Neural cell (in vitro differentiated cells): ENCODE data around the gene UQCRHL. TPM values are rescaled to one million over a fixed set of nuclear protein-coding genes. Genes with fewer than 3 reads are reported as not detected.
A peak's percentile ranks its signal among the peaks of the same experiment; 100 is the strongest.
"Not testable (repeated sequence)": the region's sequence is repeated elsewhere in the genome, so short reads cannot be mapped to it uniquely, and the experiment has no call there.

Source experiments
- H2AFZ ChIP-seq: fragments of 200-600, 300-800 bp; sonication (generic), shearing (Covaris generic); 2 replicates; pipeline ENCODE4 v1.6.0; 2014; ENCODE audit warnings: low read depth, mild to moderate bottlenecking, antibody characterized with exemption, low read length, moderate library complexity
- H3F3A ChIP-seq: fragments of 200-600 bp; shearing (Covaris generic); 2 replicates; pipeline ENCODE4 v1.6.1; 2016; ENCODE audit warnings: mild to moderate bottlenecking, moderate library complexity, mixed read lengths, antibody characterized with exemption, low read length; ENCODE audit not compliant: insufficient read depth, poor library complexity, severe bottlenecking
- H3K27ac ChIP-seq: fragments of 200-600, 300-800 bp; sonication (generic), shearing (Covaris generic); 2 replicates; pipeline ENCODE4 v1.5.1; 2014; ENCODE audit warnings: mild to moderate bottlenecking, low read length, moderate library complexity
- H3K27me3 ChIP-seq: fragments of 300-800, 200-600 bp; sonication (generic), shearing (Covaris generic); 2 replicates; pipeline ENCODE4 v1.6.0; 2014; ENCODE audit warnings: mild to moderate bottlenecking, low read depth, low read length, moderate library complexity; ENCODE audit not compliant: insufficient read depth
- H3K36me3 ChIP-seq: fragments of 300-800, 200-600 bp; sonication (generic), shearing (Covaris generic); 2 replicates; pipeline ENCODE4 v1.5.1; 2014; ENCODE audit warnings: mild to moderate bottlenecking, antibody characterized with exemption, low read length, moderate library complexity; ENCODE audit not compliant: insufficient read depth
- H3K4me2 ChIP-seq: fragments of 300-800, 200-600 bp; sonication (generic), shearing (Covaris generic); 2 replicates; pipeline ENCODE4 v1.6.0; 2014; ENCODE audit warnings: mild to moderate bottlenecking, low read length
- H3K4me3 ChIP-seq: fragments of 300-800, 200-600 bp; sonication (generic), shearing (Covaris generic); 2 replicates; pipeline ENCODE4 v1.5.1; 2014; ENCODE audit warnings: mild to moderate bottlenecking, low read length, moderate library complexity
- H3K79me2 ChIP-seq: fragments of 200-600 bp; shearing (Covaris generic); replicated peaks from 2 replicates; pipeline ENCODE4 v1.6.0; 2014; ENCODE audit warnings: mild to moderate bottlenecking, low read length, moderate library complexity; ENCODE audit not compliant: insufficient read depth
- H3K9ac ChIP-seq: fragments of 300-800, 200-600 bp; sonication (generic), shearing (Covaris generic); 2 replicates; pipeline ENCODE4 v1.6.1; 2016; ENCODE audit warnings: mild to moderate bottlenecking, low read length, mixed read lengths
- H3K9me2 ChIP-seq: fragments of 200-600 bp; shearing (Covaris generic); 2 replicates; pipeline ENCODE4 v1.6.1; 2016; ENCODE audit warnings: mild to moderate bottlenecking, low read length, mixed read lengths; ENCODE audit not compliant: insufficient read depth
- H3K9me3 ChIP-seq: fragments of 200-600, 300-800 bp; sonication (generic), shearing (Covaris generic); 2 replicates; pipeline ENCODE4 v1.6.1; 2016; ENCODE audit warnings: mild to moderate bottlenecking, mixed run types, low read length, moderate library complexity, mixed read lengths
- H4K20me1 ChIP-seq: fragments of 200-600 bp; shearing (Covaris generic); 2 replicates; pipeline ENCODE4 v1.6.1; 2016; ENCODE audit warnings: mild to moderate bottlenecking, mixed run types; ENCODE audit not compliant: insufficient read depth
- EP300 ChIP-seq: fragments of 450-650 bp; conservative IDR thresholded peaks from 2 replicates; pipeline ENCODE4 v1.6.1; 2014; ENCODE audit warnings: antibody characterized with exemption, mild to moderate bottlenecking, moderate library complexity; ENCODE audit not compliant: poor library complexity, severe bottlenecking
- EZH2 ChIP-seq: fragments of 200-600, 300-800 bp; shearing (Covaris generic), sonication (generic); IDR thresholded peaks from 2 replicates; pipeline ENCODE4 v1.6.1; 2014; ENCODE audit warnings: antibody characterized with exemption, low read length, borderline replicate concordance, mild to moderate bottlenecking; ENCODE audit not compliant: insufficient read depth, poor library complexity, severe bottlenecking
- MXI1 ChIP-seq: fragments of 450-650 bp; conservative IDR thresholded peaks from 2 replicates; pipeline ENCODE4 v1.6.1; 2014; ENCODE audit warnings: antibody characterized with exemption, mild to moderate bottlenecking; ENCODE audit not compliant: poor library complexity, severe bottlenecking
- POLR2AphosphoS5 ChIP-seq: IDR thresholded peaks from 2 replicates; pipeline ENCODE4 v1.6.1; 2012
- RAD21 ChIP-seq: fragments of 450-650 bp; conservative IDR thresholded peaks from 2 replicates; pipeline ENCODE4 v1.6.1; 2014; ENCODE audit warnings: antibody characterized with exemption, mild to moderate bottlenecking, moderate library complexity
- SMC3 ChIP-seq: fragments of 450-650 bp; conservative IDR thresholded peaks from 2 replicates; pipeline ENCODE4 v1.6.1; 2014; ENCODE audit warnings: antibody characterized with exemption, mild to moderate bottlenecking, moderate library complexity; ENCODE audit not compliant: poor library complexity
- TAF1 ChIP-seq: IDR thresholded peaks from 2 replicates; pipeline ENCODE4 v1.6.1; 2012; ENCODE audit warnings: low read depth
- polyA plus RNA-seq: library from polyadenylated mRNA; depleted of rRNA; stranded (reverse); fragments of >200 nt; gene quantifications from 2 replicates; pipeline ENCODE4 v1.2.3, GENCODE V29; 2014
- TF ChIP-seq, protein P1 (sequence below): IDR thresholded peaks from 2 replicates; pipeline ENCODE4 v1.6.1; 2012; ENCODE audit warnings: borderline replicate concordance
- TF ChIP-seq, protein P2 (sequence below): fragments of 450-650 bp; IDR thresholded peaks from 2 replicates; pipeline ENCODE4 v1.5.1; 2014; ENCODE audit warnings: antibody characterized with exemption, mild to moderate bottlenecking, moderate library complexity; ENCODE audit not compliant: poor library complexity, severe bottlenecking

The UQCRHL gene
- polyA plus RNA-seq, 1 donor from 2014 or later = 6.1 TPM

DNA sequence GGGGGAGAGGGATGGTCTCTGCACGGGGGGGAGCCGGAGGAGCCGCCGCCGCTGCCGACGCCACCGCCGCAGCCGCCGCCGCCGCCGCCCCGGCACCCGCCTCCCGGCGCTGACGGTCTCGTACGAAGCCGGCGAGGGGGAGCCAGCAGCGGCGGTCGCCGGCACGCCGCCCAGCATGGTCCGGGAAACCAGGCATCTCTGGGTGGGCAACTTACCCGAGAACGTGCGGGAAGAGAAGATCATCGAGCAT, 40.4 kb upstream of the UQCRHL start:
- H3K27me3 ChIP-seq = no peaks in the 10 kb centered on the region
- H3K4me3 ChIP-seq = peak overlapping the region; percentile 98
- H3K36me3 ChIP-seq = no peaks in the 10 kb centered on the region
- H3F3A ChIP-seq = peaks cover 13% of the 10 kb centered on the region
- H3K27ac ChIP-seq = peak overlapping the region; percentile 97
- H4K20me1 ChIP-seq = no peaks in the 10 kb centered on the region
- no peak overlapping the region for H2AFZ ChIP-seq
- no peaks in the 10 kb centered on the region for H3K9me3 ChIP-seq
- no peaks in the 10 kb centered on the region for H3K9me2 ChIP-seq
- peaks cover 52% of the 10 kb centered on the region for H3K79me2 ChIP-seq
- H3K9ac ChIP-seq = peak overlapping the region; percentile 89
- TF ChIP-seq MXI1 (no peak), EZH2 (no peak), SMC3 (no peak), RAD21 (no peak), TAF1 (no peak), POLR2AphosphoS5 (no peak), EP300 (no peak)
- TF ChIP-seq, protein P1, sequence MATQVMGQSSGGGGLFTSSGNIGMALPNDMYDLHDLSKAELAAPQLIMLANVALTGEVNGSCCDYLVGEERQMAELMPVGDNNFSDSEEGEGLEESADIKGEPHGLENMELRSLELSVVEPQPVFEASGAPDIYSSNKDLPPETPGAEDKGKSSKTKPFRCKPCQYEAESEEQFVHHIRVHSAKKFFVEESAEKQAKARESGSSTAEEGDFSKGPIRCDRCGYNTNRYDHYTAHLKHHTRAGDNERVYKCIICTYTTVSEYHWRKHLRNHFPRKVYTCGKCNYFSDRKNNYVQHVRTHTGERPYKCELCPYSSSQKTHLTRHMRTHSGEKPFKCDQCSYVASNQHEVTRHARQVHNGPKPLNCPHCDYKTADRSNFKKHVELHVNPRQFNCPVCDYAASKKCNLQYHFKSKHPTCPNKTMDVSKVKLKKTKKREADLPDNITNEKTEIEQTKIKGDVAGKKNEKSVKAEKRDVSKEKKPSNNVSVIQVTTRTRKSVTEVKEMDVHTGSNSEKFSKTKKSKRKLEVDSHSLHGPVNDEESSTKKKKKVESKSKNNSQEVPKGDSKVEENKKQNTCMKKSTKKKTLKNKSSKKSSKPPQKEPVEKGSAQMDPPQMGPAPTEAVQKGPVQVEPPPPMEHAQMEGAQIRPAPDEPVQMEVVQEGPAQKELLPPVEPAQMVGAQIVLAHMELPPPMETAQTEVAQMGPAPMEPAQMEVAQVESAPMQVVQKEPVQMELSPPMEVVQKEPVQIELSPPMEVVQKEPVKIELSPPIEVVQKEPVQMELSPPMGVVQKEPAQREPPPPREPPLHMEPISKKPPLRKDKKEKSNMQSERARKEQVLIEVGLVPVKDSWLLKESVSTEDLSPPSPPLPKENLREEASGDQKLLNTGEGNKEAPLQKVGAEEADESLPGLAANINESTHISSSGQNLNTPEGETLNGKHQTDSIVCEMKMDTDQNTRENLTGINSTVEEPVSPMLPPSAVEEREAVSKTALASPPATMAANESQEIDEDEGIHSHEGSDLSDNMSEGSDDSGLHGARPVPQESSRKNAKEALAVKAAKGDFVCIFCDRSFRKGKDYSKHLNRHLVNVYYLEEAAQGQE = no peak
- TF ChIP-seq, protein P2, sequence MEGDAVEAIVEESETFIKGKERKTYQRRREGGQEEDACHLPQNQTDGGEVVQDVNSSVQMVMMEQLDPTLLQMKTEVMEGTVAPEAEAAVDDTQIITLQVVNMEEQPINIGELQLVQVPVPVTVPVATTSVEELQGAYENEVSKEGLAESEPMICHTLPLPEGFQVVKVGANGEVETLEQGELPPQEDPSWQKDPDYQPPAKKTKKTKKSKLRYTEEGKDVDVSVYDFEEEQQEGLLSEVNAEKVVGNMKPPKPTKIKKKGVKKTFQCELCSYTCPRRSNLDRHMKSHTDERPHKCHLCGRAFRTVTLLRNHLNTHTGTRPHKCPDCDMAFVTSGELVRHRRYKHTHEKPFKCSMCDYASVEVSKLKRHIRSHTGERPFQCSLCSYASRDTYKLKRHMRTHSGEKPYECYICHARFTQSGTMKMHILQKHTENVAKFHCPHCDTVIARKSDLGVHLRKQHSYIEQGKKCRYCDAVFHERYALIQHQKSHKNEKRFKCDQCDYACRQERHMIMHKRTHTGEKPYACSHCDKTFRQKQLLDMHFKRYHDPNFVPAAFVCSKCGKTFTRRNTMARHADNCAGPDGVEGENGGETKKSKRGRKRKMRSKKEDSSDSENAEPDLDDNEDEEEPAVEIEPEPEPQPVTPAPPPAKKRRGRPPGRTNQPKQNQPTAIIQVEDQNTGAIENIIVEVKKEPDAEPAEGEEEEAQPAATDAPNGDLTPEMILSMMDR = no peak
- H3K4me2 ChIP-seq = no peak overlapping the region

DNA sequence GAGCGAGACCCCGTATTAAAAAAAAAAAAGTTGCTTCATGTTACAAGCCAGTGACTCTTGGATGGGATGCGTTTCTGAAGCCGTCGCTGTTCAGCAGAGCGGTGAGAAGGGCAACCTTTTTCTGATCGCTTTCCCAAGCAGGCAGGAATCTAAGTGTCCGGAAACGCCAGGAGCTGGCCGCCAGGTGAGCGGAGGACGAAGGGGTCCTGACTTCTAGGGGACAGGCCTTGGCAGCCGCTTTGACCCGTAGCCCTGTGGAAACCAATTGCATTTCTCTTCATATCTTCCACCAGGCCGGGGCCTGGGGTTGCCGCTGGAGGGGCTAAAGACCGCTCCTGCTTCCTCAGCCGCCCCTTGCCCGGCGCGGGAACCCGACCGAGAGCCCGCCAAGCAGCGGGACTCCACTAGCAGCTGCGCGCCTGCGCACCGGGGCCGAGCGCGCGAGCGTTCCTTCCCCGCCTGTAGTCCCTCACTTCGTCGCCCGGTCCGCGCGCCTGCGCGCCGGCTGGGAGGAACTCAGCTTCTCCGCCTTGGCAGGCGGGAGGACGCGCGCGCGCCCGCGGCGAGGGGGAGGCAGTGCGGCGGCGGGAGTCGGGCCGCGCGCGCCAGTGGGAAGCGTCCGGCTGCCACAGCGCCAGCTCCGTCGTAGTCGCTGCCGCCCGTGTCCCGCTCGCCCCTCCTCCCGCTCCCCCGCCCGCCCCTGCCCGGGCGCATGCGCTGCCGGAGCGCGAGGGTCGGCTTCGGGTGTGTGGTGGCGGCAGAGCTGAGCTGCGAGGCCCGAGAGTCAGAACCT, 39.8 kb upstream of the UQCRHL start, which contains the start of gene SPEN:
TSS of gene SPEN (plus strand) at position 608 of the 793 bp plus-strand sequence. CDS start 361 bp downstream, outside the sequence.
- peaks cover 46% of the 10 kb centered on the region for H3K79me2 ChIP-seq
- peak within 1 kb of the TSS; percentile 45 for H3K4me2 ChIP-seq
- no peaks in the 10 kb centered on the region for H3K9me2 ChIP-seq
- no peaks in the 10 kb centered on the region for H3K9me3 ChIP-seq
- H3F3A ChIP-seq = peaks cover 13% of the 10 kb centered on the region
- H4K20me1 ChIP-seq = no peaks in the 10 kb centered on the region
- peak within 1 kb of the TSS; percentile 97 for H3K27ac ChIP-seq
- peak within 1 kb of the TSS; percentile 89 for H3K9ac ChIP-seq
- no peaks in the 10 kb centered on the region for H3K36me3 ChIP-seq
- H3K4me3 ChIP-seq = peak within 1 kb of the TSS; percentile 98
- H3K27me3 ChIP-seq = no peaks in the 10 kb centered on the region
- TF ChIP-seq EP300 (peak; percentile 41), MXI1 (no peak), POLR2AphosphoS5 (peak; percentile 71), TAF1 (peak; percentile 42), EZH2 (no peak), RAD21 (peak; percentile 51), SMC3 (peak; percentile 14)
- TF ChIP-seq, protein P1 = peak; percentile 71
- TF ChIP-seq, protein P2 = peak; percentile 42
- peak within 1 kb of the TSS; percentile 24 for H2AFZ ChIP-seq

DNA sequence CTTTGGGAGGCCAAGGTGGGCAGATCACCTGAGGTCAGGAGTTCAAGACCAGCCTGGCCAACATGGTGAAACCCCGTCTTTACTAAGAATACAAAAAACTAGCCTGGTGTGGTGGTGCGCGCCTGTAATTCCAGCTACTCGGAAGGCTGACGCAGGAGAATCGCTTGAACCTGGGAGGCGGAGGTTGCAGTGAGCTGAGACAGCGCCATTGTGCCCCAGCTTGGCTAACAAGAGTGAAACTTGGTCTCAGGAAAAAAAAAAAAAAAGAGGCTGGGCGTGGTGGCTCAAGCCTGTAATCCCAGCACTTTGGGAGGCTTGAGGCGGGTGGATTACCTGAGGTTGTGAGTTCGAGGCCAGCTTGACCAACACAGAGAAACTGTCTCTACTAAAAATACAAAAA, 38.6 kb upstream of the UQCRHL start:
- not testable (repeated sequence) for H3K9ac ChIP-seq, H2AFZ ChIP-seq, H3K4me2 ChIP-seq, H3K4me3 ChIP-seq, H3K9me3 ChIP-seq, H3K27ac ChIP-seq, H3K9me2 ChIP-seq, H3K27me3 ChIP-seq, H4K20me1 ChIP-seq, H3K36me3 ChIP-seq
- peaks cover 13% of the 10 kb centered on the region for H3F3A ChIP-seq
- H3K79me2 ChIP-seq = peaks cover 34% of the 10 kb centered on the region
